Hypothalamus (tissue), 51 donors: ENCODE results near the gene PANK4.

ENCODE experiments used
- DNase-seq, 51 donors: peaks; one replicate each; lab custom pipeline; 2025; lab: John Stamatoyannopoulos, UW

PANK4 gene

GRCh38 chr1:2502661-2503553 lies 23.5 kb downstream of the PANK4 start:
- DNase-seq: no peak

GRCh38 chr1:2502210-2502609 lies 24.2 kb downstream of the PANK4 start:
- no peak for DNase-seq

- no peak for DNase-seq
Measured at GRCh38 chr1:2501820-2502119, 24.6 kb downstream of the PANK4 start.

DNA sequence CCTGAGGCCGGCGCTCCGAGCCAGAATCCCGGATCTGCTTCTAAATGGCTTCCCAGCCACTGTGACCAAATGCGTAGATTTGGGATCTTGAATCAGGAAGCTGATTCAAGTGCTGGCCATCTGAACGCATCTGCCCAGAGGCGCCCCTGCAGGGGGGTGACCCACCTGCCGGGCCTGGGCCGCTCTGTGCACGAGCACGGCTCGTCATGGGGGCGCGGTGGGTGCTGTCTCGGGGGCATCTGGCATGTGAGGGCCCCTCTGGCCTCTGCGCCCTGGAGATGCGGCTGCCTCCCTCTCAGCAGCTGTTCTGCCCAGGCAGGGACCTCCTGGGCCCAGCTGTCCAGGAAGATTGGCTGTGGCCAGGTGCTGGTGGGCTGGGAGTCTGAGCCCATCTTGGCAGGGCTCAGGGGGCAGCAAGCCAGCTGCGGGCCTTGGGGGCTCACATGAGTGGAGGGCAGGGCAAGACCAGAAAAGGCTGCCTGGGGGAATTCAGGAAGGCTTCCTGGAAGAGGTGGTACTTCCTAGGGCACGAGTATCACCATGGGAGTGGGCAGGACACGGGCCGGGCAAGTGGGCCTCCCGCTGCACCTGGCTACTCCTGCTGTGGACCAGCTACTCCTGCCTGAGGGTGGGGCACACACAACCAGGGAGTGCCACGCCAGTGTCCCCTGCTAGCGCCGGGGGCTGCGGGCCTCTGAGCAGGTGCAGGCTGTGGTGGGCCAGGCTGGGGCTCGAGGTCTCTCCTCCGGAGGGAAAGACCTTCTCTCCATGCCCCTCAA lies 25.2 kb downstream of the PANK4 start:
- DNase-seq: no peak

- no peak for DNase-seq
Measured at GRCh38 chr1:2499986-2500596, 26.3 kb downstream of the PANK4 start.

DNA sequence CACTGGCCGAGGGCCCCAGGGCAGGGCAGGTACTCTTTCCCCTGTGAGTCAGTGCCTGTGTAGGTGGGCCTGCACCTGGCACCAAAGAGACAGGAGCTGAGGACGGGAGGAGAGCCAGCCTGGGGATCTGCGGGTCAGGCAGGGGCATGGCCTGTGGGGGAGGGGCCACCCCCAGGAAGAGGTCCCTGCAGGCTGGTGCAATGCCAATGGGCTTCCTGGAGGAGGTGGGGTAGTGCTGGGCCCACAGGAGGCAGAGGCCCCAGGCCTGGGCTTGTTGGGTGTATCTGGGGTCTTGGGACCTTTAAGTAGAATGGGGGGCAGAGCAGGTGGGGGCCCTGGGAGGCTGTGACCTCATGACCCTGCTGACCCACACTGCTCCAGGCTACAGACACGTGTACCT lies 27.1 kb downstream of the PANK4 start:
- DNase-seq: no peak

DNA sequence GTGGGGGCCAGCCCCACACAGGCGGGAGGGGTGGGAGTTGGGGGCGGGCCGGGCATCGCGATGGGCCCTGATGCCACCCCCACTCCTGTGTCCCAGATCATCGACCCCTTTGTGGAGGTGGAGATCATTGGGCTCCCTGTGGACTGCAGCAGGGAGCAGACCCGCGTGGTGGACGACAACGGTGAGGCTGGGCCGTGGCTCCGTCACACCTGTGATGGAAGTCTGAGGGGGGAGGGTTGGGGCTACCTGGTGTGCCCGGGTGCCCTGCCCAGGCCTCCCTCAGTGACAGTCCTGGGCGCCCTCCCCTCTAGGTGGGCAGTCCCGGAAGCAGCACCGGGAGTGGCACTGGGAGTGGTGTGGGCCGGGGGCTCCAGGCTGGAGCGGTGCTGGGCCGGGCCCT lies 27.7 kb downstream of the PANK4 start:
- DNase-seq: no peak

DNA sequence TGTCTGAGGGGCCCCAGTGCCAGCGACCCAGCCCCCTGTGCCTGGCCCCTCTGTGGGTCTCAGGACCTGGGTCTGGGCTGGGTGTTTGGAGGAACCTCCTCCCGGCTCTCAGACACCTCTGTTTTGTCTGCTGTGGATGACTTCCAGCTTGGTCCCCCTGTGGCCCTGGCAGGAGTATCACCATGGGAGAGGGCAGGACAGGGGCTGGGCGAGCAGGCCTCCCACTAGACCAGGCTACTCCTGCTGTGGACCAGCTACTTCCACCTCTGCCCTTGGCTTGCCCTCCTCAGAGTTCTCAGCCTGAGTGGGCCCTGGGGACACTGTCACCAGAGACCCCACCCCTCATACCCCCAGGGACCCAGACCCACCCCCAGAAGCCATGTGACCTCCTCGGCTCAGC lies 28.5 kb downstream of the PANK4 start:
- DNase-seq: no peak

DNA sequence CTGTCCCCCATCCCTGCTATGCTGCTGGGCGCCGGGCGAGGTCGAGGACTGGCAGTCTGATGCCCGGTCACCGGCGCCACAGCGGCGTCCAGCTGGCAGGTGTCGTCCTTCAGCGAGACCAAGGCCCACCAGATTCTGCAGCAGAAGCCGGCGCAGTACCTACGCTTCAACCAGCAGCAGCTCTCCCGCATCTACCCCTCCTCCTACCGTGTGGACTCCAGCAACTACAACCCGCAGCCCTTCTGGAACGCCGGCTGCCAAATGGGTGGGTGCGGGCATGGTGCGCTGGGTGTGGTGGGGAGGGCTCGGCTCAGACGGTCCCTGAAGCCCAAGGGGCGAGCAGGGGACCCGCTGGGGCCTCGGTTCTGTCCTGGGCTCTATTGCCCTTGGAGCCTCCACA lies 29.6 kb downstream of the PANK4 start:
- DNase-seq: no peak

- DNase-seq: no peak
Measured at GRCh38 chr1:2496087-2496622, 30.2 kb downstream of the PANK4 start.

DNA sequence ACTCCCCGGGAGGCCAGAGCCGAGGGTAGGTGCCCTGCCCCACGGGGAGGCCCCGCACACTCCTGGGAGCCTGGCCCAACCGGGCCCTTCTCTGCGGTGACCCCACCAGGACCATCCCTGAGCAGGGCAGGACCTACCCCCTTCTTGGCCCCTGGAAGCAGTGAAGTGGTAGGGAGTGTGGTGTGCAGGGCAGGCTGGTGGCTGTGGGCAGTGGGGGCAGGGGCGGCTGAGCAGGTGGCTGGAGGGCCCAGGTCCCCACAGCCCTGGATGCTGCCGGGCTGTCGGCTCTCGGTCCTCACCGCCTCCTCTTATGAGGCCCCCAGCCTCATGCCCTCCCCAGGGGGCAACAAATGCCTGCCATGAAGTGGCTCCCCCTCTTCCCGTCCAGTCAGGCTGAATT lies 30.9 kb downstream of the PANK4 start:
- DNase-seq: no peak

DNA sequence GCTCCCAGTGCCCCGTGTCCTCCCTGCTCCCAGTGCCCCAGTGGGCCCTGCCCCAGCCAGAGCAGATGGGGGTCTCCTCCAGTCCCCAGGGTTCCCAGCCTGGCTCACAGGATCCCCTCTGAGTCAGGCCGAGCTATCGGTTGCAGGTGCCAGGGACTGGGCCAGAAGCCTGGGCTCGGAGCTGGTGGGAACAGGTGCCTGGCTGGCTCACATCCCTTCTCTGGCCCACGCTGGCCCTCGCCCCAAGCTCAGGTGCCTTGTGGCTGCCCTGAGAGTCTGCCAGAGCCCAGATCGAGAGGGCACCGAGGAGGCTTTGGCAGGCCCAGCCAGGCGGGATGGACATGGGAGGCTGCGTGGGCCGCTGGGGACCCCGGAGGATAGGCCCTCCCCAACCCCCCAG lies 31.4 kb downstream of the PANK4 start:
- no peak for DNase-seq

DNA sequence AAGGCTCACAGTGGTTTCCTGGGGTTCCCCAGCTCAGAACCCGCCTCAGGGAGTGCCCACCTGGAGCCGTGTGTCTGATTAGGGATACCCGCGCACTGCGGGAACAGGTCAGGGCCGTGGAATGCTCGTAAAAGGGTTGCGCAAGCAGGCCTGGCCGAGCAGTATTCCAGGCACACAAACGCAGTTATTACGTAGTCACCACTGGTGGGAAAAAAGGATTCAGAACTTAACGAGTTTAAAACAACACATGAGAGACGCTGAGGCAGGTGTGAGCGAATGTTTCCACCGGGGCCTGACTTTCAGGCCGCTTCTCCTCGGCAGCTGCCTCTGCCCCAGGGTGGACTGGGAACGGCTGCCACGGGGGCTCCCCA lies 32.1 kb downstream of the PANK4 start:
- no peak for DNase-seq

- DNase-seq: peak in 50 of 51 donors; percentile 9 to 95 (median 78)
Measured at GRCh38 chr1:2493691-2494322, 32.6 kb downstream of the PANK4 start.

DNA sequence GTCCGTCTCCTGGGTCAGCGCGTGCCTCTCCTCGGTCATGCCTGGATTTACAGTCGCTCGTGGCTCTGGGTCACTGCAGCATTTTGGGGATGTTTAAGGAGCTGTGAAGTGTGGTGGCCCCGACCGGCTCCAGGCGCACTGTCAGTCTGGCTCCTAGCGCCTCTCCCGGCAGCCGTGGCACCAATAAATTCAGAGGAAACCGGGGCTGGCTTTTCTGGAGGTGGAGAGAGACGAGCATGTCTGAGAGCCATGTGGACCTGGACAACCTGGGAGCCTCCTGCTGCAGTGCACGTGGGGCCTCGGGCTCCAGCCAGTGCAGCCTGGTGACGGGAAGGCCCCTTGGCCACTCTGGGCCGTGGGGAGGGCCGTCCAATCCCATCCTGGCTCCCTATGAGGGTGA lies 33.2 kb downstream of the PANK4 start:
- DNase-seq: peak in 1 of 51 donors; percentile 37

- no peak for DNase-seq
Measured at GRCh38 chr1:2492091-2492490, 34.3 kb downstream of the PANK4 start.

GRCh38 chr1:2489615-2490014 lies 36.8 kb downstream of the PANK4 start:
- DNase-seq: peak in 1 of 51 donors; percentile 58

DNA sequence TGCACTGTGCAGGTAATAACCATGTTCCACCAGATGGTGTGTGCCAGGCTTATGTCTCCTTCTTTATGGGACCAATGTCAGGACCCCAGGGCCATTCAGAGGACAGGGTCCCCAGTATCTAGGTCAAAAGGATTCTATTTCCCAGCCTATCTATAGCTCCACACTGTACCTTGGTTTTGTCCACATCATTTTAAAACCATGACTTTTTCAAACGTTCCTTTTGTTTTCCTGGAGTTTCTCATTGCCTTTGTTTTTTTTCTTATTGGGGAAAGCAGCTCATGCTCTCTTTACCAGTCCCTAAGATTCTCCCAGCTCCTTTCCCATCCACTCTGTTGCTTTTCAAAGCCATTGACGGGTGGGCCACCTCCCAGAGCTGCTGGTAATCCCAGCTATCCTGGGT lies 37.7 kb downstream of the PANK4 start:
- no peak for DNase-seq

- DNase-seq: no peak
Measured at GRCh38 chr1:2486558-2486957, 39.8 kb downstream of the PANK4 start.

DNA sequence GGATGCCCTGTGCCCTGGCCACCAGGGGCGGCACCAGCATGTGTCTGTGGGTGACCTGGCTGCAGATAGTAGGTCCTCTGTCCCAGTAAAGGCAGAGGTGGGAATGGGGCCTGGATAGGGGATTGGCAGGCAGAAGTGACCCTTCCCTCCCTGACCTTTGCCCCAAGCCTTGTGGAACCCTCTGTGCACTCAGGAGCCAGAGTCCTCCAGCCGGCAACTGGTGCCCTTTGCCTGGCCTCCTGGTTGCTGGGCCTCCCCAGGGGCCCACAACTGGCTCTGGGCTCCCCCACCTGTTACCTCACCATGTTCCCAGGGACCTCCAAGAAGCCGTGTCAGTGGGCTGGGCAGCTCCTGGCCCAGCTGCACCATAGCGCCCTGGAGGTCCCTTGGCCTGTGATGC lies 40.4 kb downstream of the PANK4 start:
- no peak for DNase-seq

DNA sequence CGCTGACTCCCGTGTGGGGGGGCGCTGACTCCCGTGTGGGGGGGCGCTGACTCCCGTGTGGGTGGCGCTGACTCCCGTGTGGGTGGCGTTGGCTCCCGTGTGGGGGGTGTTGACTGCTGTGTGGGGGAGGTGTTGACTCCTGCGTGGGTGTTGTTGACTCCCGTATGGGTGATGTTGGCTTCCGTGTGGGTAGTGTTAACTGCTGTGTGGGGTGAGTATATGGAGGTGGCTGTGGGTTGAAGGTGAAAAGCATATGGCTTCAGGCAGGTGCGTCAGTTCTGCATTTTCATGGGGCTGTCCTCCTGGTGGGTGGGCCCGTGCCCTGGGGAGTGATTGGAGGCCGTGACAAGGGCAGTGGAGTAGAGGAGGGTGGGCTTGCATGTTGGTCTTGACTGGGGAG lies 42.4 kb downstream of the PANK4 start:
- DNase-seq: no peak
